Right hindlimb (tissue), 1 donor: ENCODE results near the gene SNAPC1.
"Not testable (repeated sequence)": the region's sequence is repeated elsewhere in the genome, so short reads cannot be mapped to it uniquely, and the experiment has no call there.

Experiments used
- DNase-seq: peaks from one replicate; pipeline ENCODE4 v3.0.0-alpha.2; 2018

The SNAPC1 gene

GRCh38 chr14:61761959-61762786 lies at the start of gene SNAPC1:
Gene SNAPC1, plus strand, starts transcription at chr14:61762420. Its CDS starts 41 bp downstream, at chr14:61762461.
- DNase-seq, result peak; percentile 98

DNA sequence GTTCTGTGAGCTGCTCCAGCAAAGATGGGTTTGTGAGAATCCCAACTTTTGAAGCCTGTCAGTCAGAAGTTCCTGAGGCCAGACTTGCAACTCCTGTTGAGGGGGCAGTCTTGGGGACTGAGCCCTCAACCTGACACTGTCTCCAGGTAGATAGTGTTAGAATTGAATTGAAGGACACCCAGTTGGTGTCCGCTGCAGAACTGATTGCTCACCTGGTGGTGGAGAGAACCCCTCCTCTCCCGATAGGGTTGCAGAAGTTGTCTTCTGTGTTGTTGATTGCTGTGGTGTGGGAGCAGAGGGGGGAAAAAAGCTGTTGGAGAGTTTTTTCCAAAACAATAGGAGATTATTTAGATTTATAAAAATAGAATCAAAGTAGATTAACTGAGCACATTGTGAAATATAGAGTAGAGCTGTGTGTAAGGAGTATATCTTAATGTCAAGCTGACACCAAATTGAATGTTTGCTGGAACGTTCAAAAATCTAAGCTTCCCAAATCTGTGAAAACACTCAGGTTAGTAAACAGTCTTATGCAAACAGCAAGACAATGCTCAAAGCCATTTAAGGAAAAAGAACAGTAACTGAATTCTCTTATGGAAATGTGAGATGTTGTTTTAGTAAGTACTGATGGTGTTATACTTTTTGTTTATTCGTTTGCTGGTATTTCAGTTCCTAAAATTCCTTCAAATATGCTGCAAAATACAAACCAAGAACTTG lies 48.3 kb upstream of the SNAPC1 start:
- DNase-seq, result no peak

GRCh38 chr14:61716956-61717355 lies 45.3 kb upstream of the SNAPC1 start:
- DNase-seq, result no peak

GRCh38 chr14:61718039-61718438 lies 44.2 kb upstream of the SNAPC1 start:
- no peak for DNase-seq

- DNase-seq, result no peak
Observed at GRCh38 chr14:61719344-61720293, 42.6 kb upstream of the SNAPC1 start.

DNA sequence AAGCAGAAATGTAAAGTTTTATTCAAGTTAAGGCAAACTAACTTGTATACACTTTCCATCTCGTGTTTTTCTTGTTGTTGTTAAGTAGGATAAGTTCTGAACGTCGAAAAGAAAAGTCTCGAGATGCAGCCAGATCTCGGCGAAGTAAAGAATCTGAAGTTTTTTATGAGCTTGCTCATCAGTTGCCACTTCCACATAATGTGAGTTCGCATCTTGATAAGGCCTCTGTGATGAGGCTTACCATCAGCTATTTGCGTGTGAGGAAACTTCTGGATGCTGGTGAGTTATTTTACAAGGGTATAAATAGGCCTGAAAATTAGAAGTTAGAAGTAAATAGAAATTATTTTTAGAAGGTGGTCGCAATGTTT lies 41.9 kb upstream of the SNAPC1 start:
- DNase-seq, result no peak

GRCh38 chr14:61720741-61721140 lies 41.5 kb upstream of the SNAPC1 start:
- DNase-seq, result no peak

DNA sequence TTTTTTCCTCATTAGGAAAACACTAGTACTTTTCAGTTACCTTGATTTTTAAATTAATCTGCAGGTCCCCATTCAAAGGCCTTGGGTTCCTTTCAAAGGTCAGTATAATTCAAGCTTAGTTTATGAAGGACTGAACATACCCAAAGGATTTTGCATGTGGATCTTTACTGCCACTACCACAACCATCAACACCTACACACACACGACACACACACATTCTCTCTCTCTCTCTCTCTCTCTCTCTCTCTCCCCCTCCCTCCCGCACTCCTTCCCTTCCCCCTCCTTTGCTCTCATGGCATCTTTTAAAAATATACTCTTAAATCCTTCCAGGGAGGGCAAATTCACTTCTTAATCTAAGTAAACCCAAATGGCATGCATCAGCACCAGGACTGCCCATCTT lies 38.1 kb upstream of the SNAPC1 start:
- DNase-seq, result no peak

DNA sequence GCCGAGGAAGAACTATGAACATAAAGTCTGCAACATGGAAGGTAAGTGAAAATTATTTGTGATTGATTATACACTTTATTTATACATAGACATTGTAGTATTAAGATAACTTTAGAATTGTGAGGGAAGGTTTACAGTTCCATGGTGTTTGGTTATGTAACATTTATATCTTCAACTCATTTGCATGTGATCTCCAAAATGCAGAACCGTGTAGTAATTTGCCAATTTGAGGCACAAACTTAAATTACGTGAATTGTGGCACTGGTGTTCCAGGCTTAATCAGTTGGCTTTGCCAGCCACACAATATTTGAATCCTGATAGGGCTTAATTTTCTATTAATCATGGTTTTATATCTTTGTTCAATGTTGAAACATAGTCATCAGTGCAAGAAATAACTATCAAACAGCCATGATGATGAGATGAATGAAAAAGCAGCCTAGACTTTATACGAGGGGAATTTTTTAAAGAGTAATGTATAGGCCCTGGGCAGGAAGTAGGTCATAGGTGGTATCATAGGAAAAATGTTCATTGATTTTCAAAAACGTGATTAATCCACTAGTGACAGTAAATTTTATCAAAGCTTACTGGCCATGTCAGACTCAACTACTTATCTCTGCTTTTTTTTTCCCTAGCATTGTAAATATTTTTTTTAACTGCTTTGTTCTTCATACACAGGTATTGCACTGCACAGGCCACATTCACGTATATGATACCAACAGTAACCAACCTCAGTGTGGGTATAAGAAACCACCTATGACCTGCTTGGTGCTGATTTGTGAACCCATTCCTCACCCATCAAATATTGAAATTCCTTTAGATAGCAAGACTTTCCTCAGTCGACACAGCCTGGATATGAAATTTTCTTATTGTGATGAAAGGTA lies 35.2 kb upstream of the SNAPC1 start:
- no peak for DNase-seq

DNA sequence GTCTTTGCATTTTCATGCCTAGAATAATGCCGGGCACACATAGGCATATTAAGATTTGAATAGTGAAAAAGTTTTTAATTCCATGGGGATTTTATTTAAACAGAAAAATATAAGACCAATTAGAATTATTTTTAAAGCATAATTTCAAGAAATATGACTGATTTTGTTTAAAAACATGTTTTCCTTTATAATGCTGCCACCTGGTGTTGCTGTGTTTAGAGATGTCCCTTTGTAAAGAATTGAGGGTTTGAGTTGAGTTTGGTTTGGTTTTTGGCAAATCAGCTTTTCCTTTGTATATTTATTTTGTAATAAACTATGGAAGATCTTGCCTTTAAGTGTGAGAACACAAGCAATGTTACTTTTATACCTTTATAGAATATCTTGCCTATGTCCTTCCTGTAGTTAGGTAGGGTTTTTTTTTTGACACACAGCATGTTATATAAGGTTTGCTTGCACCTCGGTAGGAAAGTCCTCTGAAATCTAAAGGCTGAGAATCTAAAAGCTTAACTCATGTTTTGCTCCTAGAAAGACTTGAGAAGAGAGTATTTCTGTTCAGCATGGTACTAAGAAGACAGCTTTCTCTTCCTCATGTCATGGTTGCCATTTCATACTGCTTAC lies 31.4 kb upstream of the SNAPC1 start:
- no peak for DNase-seq

DNA sequence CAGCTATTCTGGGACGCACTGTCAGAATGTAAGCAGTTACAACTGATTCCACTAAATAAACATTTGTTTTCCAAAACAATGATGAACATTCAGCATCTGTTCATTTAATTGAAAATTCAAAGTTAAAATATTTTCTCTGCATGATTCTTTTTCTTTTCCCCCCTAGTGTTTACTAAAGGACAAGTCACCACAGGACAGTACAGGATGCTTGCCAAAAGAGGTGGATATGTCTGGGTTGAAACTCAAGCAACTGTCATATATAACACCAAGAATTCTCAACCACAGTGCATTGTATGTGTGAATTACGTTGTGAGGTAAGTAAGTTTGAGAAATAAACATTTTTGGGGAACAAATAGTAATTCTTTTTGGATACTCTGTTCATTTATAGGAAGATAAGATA lies 28.2 kb upstream of the SNAPC1 start:
- no peak for DNase-seq

GRCh38 chr14:61736751-61737150 lies 25.5 kb upstream of the SNAPC1 start:
- no peak for DNase-seq

DNA sequence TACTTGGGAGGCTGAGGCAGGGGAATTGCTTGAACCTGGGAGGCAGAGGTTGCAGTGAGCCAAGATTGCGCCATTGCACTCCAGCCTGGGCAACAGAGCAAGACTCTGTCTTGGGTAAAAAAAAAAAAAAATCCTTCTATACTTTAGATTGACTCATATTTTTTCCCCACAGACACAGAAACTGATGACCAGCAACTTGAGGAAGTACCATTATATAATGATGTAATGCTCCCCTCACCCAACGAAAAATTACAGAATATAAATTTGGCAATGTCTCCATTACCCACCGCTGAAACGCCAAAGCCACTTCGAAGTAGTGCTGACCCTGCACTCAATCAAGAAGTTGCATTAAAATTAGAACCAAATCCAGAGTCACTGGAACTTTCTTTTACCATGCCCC lies 24.3 kb upstream of the SNAPC1 start:
- no peak for DNase-seq

DNA sequence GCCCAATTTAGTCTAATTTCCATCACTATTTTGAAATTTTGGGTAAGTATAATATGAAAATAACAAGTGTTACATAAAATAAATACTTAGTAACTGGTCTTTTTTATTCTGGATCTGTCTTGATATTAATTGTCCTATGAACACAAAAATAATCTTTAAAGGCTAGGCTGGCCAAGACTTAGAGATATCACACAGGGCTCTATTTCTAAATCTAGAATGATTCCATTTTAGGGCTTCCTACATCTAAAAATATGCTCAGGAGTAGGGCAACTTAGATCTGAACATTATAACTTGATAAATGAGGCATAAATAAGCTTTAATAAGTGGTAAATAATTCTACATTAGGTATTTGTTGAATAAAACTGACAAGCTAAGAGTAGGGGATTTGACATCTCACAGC lies 23.1 kb upstream of the SNAPC1 start:
- no peak for DNase-seq

- no peak for DNase-seq
Observed at GRCh38 chr14:61742371-61742770, 19.8 kb upstream of the SNAPC1 start.

GRCh38 chr14:61744238-61744637 lies 18.0 kb upstream of the SNAPC1 start:
- DNase-seq, result no peak

DNA sequence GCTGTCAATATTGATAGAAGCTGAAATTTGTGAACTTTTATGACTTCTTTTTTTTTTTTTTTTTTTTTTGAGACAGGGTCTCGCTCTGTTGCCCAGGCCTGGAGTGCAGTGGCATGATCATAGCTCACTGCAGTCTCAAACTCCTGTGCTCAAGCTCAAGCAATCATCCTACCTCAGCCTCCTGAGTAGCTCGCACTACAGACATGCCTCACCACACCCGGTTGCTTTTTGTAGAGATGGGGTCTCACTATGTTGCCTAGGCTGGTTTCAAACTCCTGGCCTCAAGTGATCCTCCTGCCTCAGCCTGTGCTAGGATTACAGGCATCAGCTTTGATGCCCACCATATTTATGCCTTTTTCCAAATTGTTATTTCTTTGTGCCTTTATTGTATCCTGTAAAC lies 15.9 kb upstream of the SNAPC1 start:
- DNase-seq, result not testable (repeated sequence)

DNA sequence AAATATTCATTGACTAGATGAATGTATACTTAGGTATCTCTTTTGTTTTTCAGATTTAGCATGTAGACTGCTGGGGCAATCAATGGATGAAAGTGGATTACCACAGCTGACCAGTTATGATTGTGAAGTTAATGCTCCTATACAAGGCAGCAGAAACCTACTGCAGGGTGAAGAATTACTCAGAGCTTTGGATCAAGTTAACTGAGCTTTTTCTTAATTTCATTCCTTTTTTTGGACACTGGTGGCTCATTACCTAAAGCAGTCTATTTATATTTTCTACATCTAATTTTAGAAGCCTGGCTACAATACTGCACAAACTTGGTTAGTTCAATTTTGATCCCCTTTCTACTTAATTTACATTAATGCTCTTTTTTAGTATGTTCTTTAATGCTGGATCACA lies 15.3 kb upstream of the SNAPC1 start:
- DNase-seq, result no peak

GRCh38 chr14:61747342-61747741 lies 14.9 kb upstream of the SNAPC1 start:
- no peak for DNase-seq

DNA sequence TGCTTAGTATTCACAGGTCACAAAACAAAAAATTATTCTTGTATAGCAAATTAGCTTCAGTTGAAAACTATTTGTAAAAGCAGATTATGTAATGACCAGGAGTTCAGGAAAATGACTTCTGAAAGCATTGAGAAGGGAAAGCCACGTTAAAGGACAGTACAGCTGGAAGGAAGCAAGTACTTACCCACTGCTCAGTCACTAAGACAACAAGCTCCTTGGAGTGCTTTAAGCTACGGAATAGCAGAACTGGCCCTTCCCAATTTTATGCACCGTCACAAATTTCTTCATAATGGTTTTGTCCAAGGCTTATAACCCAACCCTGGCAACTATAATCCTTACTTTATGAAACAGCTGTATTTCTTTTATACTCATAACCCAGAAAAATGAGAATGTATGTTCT lies 13.0 kb upstream of the SNAPC1 start:
- DNase-seq, result no peak

- DNase-seq, result no peak
Observed at GRCh38 chr14:61749867-61750266, 12.4 kb upstream of the SNAPC1 start.
